OCI-LY7 (cell line): ENCODE data around the gene CD226. TPM values are rescaled to one million over a fixed set of nuclear protein-coding genes. Genes with fewer than 3 reads are reported as not detected.
A peak's percentile ranks its signal among the peaks of the same experiment; 100 is the strongest.
"Not testable (repeated sequence)": the region's sequence is repeated elsewhere in the genome, so short reads cannot be mapped to it uniquely, and the experiment has no call there.

Experiments used
- BruUV-seq: library from RNA; stranded (reverse); fragments of 400-500 nt; replicated peaks from 2 replicates; lab custom pipeline; 2021; lab: Mats Ljungman, UMichigan
- CTCF ChIA-PET: fragments of 300-600 bp; sonication (Branson Sonifier 250); formaldehyde crosslinking; loops from one replicate; lab custom pipeline; 2022; ENCODE audit warnings: antibody characterized with exemption; ENCODE audit not compliant: unreplicated experiment; lab: Charles Lee
- POLR2A ChIA-PET: fragments of 300-600 bp; sonication (Branson Sonifier 250); formaldehyde crosslinking; loops from one replicate; lab custom pipeline; 2022; ENCODE audit warnings: antibody characterized with exemption; lab: Charles Lee
- DNase-seq: peaks from one replicate; pipeline ENCODE4 v3.0.0-alpha.2; 2015; ENCODE audit warnings: low spot score
- H2AFZ ChIP-seq: fragments of 200-600 bp; sonication (generic), shearing (Covaris generic); 2 replicates; pipeline ENCODE4 v1.6.1; 2014; ENCODE audit warnings: mild to moderate bottlenecking, antibody characterized with exemption, low read length, moderate library complexity
- H3K27ac ChIP-seq: fragments of 200-600 bp; sonication (generic); 2 replicates; pipeline ENCODE4 v1.5.1; 2014; ENCODE audit warnings: mixed run types, low read depth, mild to moderate bottlenecking, moderate library complexity, low read length, inconsistent platforms; ENCODE audit not compliant: poor library complexity, severe bottlenecking
- H3K36me3 ChIP-seq: fragments of 200-600 bp; sonication (generic); 2 replicates; pipeline ENCODE4 v1.6.1; 2014; ENCODE audit warnings: mild to moderate bottlenecking, antibody characterized with exemption, low read length, moderate library complexity, mixed read lengths; ENCODE audit not compliant: insufficient read depth
- H3K4me1 ChIP-seq: fragments of 200-600 bp; sonication (generic); 2 replicates; pipeline ENCODE4 v1.5.1; 2014; ENCODE audit warnings: mild to moderate bottlenecking, low read length; ENCODE audit not compliant: insufficient read depth, poor library complexity, severe bottlenecking
- H3K4me2 ChIP-seq: fragments of 200-600 bp; sonication (generic); 2 replicates; pipeline ENCODE4 v1.6.1; 2014; ENCODE audit warnings: mild to moderate bottlenecking, low read length
- H3K4me3 ChIP-seq: fragments of 200-600 bp; sonication (generic); 2 replicates; pipeline ENCODE4 v1.5.1; 2014; ENCODE audit warnings: mild to moderate bottlenecking, low read depth, low read length; ENCODE audit not compliant: poor library complexity, severe bottlenecking
- H3K79me2 ChIP-seq: fragments of 200-600 bp; sonication (generic); 2 replicates; pipeline ENCODE4 v1.6.1; 2016; ENCODE audit warnings: low read depth, mild to moderate bottlenecking, low read length, moderate library complexity, mixed read lengths; ENCODE audit not compliant: insufficient read depth
- H3K9me2 ChIP-seq: fragments of 200-600 bp; sonication (generic); 2 replicates; pipeline ENCODE4 v1.6.1; 2016; ENCODE audit warnings: mild to moderate bottlenecking, low read length, mixed read lengths; ENCODE audit not compliant: insufficient read depth
- H3K9me3 ChIP-seq: fragments of 200-600 bp; sonication (generic); 2 replicates; pipeline ENCODE4 v1.6.1; 2014; ENCODE audit warnings: mild to moderate bottlenecking, mixed run types, low read length, mixed read lengths
- H4K20me1 ChIP-seq: fragments of 200-600 bp; sonication (generic); 2 replicates; pipeline ENCODE4 v1.6.1; 2014; ENCODE audit warnings: mild to moderate bottlenecking, antibody characterized with exemption, low read length, moderate library complexity, mixed read lengths; ENCODE audit not compliant: insufficient read depth
- CTCF ChIP-seq: fragments of 200-600 bp; sonication (generic); conservative IDR thresholded peaks from 2 replicates; pipeline ENCODE4 v1.5.1; 2014; ENCODE audit warnings: mild to moderate bottlenecking, antibody characterized with exemption, low read length, moderate library complexity, mixed read lengths
- EZH2phosphoT487 ChIP-seq: fragments of 200-600 bp; sonication (generic); IDR thresholded peaks from 2 replicates; pipeline ENCODE4 v1.6.1; 2018; ENCODE audit warnings: low read depth, borderline replicate concordance, mild to moderate bottlenecking, mixed run types, antibody characterized with exemption, low read length, moderate library complexity, mixed read lengths
- intact Hi-C: fragments of 100-400 bp; cut with micrococcal nuclease; formaldehyde crosslinking; loops from one replicate; pipeline ENCODE4 v1.10.0; 2022; ENCODE audit not compliant: unreplicated experiment
- total RNA-seq, 2 experiments: library from RNA; depleted of rRNA in 1 of 2; stranded (reverse); fragments of >200 nt in 1 of 2; shearing (Covaris generic) in 1 of 2; gene quantifications; 2 replicates each; pipeline ENCODE4 v1.2.3, GENCODE V29; 2014 to 2022

Gene CD226
- total RNA-seq, 2 experiments from 2014 or later, result 0.25 TPM; not detected in 1

GRCh38 chr18:69943021-69943420, 4.7 kb downstream of the CD226 start:
- Histone ChIP-seq H3K9me3 (no peaks in the 10 kb centered on the region), H3K27ac (no peak overlapping the region), H3K79me2 (no peaks in the 10 kb centered on the region), H3K36me3 (no peaks in the 10 kb centered on the region), H3K4me3 (no peak overlapping the region), H3K4me1 (no peaks in the 10 kb centered on the region), H3K9me2 (no peaks in the 10 kb centered on the region), H4K20me1 (no peaks in the 10 kb centered on the region), H3K4me2 (no peak overlapping the region), H2AFZ (no peak overlapping the region)
- no peak for DNase-seq
- TF ChIP-seq CTCF (0 out of 2 replicates have a peak, but pooled peaks have one; percentile 19), EZH2phosphoT487 (no peak)
- ChIA-PET CTCF (no interaction called here), POLR2A (interaction anchor here (0.7 kb wide), 1 partner anchor 323 kb away, joined by 5 read pairs; no protein-coding TSS in a partner anchor)
- BruUV-seq, result no TSS peak
- intact Hi-C loops, result no loop called here

GRCh38 chr18:69941183-69941582, 6.5 kb downstream of the CD226 start:
- H3K4me1 ChIP-seq, result no peaks in the 10 kb centered on the region
- no peak overlapping the region for H2AFZ ChIP-seq
- H4K20me1 ChIP-seq, result no peaks in the 10 kb centered on the region
- H3K27ac ChIP-seq, result no peak overlapping the region
- TF ChIP-seq CTCF, result no peak
- TF ChIP-seq EZH2phosphoT487, result no peak
- BruUV-seq, result no TSS peak
- no peak overlapping the region for H3K4me3 ChIP-seq
- H3K79me2 ChIP-seq, result no peaks in the 10 kb centered on the region
- H3K4me2 ChIP-seq, result no peak overlapping the region
- no peaks in the 10 kb centered on the region for H3K36me3 ChIP-seq
- POLR2A ChIA-PET, result no interaction called here
- H3K9me3 ChIP-seq, result no peaks in the 10 kb centered on the region
- intact Hi-C loops, result no loop called here
- DNase-seq, result no peak
- CTCF ChIA-PET, result no interaction called here
- no peaks in the 10 kb centered on the region for H3K9me2 ChIP-seq

GRCh38 chr18:69939812-69940211, 7.9 kb downstream of the CD226 start:
- CTCF ChIA-PET, H3K27ac ChIP-seq, H2AFZ ChIP-seq, H3K4me3 ChIP-seq, intact Hi-C loops, H3K4me1 ChIP-seq, H4K20me1 ChIP-seq, H3K9me3 ChIP-seq, BruUV-seq, H3K9me2 ChIP-seq, H3K36me3 ChIP-seq, H3K79me2 ChIP-seq, POLR2A ChIA-PET, DNase-seq, H3K4me2 ChIP-seq: not testable (repeated sequence)
